ENCODE results near the gene CDK2. TPM values are rescaled to one million over a fixed set of nuclear protein-coding genes. Genes with fewer than 3 reads are reported as not detected.
A peak's percentile ranks its signal among the peaks of the same experiment; 100 is the strongest.

CDK2 gene
- total RNA-seq, 1 donor from 2014 or later, result 43.0 TPM

- peak overlapping the region; percentile 35 for H3K4me3 Mint-ChIP-seq (ENCODE audit: unreplicated experiment)
- no peak for DNase-seq (ENCODE audit: low spot score)
- H3K4me1 Mint-ChIP-seq (ENCODE audit: unreplicated experiment), result peaks cover 42% of the 10 kb centered on the region
- H3K27ac Mint-ChIP-seq (ENCODE audit: unreplicated experiment), result no peak overlapping the region
- no peaks in the 10 kb centered on the region for H3K9me3 Mint-ChIP-seq (ENCODE audit: unreplicated experiment)
- TF ChIP-seq, protein P1, sequence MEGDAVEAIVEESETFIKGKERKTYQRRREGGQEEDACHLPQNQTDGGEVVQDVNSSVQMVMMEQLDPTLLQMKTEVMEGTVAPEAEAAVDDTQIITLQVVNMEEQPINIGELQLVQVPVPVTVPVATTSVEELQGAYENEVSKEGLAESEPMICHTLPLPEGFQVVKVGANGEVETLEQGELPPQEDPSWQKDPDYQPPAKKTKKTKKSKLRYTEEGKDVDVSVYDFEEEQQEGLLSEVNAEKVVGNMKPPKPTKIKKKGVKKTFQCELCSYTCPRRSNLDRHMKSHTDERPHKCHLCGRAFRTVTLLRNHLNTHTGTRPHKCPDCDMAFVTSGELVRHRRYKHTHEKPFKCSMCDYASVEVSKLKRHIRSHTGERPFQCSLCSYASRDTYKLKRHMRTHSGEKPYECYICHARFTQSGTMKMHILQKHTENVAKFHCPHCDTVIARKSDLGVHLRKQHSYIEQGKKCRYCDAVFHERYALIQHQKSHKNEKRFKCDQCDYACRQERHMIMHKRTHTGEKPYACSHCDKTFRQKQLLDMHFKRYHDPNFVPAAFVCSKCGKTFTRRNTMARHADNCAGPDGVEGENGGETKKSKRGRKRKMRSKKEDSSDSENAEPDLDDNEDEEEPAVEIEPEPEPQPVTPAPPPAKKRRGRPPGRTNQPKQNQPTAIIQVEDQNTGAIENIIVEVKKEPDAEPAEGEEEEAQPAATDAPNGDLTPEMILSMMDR (IDR thresholded peaks at IDR 0.05; ENCODE audit: unreplicated experiment), result no peak
- peaks cover 16% of the 10 kb centered on the region for H3K27me3 Mint-ChIP-seq (ENCODE audit: unreplicated experiment)
- peaks cover 6% of the 10 kb centered on the region for H3K36me3 Mint-ChIP-seq (ENCODE audit: low read depth, unreplicated experiment)
Observed at GRCh38 chr12:55933169-55933798, 33.3 kb upstream of the CDK2 start.

DNA sequence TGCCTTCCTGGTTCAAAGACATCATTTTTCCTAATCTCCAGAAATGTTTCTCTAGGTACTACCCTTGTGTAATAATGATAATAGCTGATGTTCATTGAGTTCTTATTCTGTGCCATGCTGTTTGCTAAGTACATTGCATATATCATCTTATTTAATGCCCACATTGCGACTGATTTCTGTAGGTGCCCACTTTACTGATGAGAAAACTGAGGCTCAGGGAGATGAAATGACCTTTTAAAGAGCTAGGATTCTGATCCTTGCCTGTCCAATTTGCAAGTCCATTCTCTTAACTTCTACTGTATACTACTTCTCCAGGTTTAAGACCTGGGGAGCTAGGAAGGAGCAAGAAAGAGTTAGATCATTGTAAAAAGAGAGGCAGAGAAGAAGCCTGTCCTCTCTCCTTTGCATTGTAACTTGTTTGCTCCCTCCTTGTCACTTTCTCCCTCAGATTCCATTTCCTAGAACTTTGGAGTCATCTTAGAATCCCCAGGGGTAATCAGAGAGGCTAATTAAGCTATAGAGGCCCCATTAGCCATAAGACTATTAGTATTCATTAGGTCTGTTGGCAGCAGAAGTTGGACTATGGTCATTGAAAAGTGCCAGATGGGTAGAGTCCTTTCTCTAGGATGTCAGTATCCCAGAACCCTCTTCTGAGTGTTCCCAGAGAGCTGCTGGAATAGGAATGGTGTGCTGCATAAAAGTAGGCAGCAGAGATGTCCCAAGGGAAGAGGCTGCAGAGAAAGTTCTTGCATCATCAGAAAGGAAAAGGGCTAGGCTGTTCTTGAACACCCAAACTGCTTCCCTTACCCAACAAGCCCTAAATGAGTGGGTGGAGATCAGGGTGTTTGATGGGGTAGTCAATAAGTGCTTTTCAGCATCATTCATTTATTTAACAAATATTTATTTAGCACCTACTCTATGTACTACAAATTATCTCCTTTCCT, 32.6 kb upstream of the CDK2 start:
- H3K4me3 Mint-ChIP-seq (ENCODE audit: unreplicated experiment), result peak overlapping the region; percentile 35
- DNase-seq (ENCODE audit: low spot score), result no peak

GRCh38 chr12:55934773-55935172, 31.9 kb upstream of the CDK2 start:
- H3K4me3 Mint-ChIP-seq (ENCODE audit: unreplicated experiment), result peak overlapping the region; percentile 48
- no peak for DNase-seq (ENCODE audit: low spot score)
- no peaks in the 10 kb centered on the region for H3K9me3 Mint-ChIP-seq (ENCODE audit: unreplicated experiment)
- H3K4me1 Mint-ChIP-seq (ENCODE audit: unreplicated experiment), result peaks cover 34% of the 10 kb centered on the region
- H3K27me3 Mint-ChIP-seq (ENCODE audit: unreplicated experiment), result peaks cover 18% of the 10 kb centered on the region
- peaks cover 16% of the 10 kb centered on the region for H3K36me3 Mint-ChIP-seq (ENCODE audit: low read depth, unreplicated experiment)
- H3K27ac Mint-ChIP-seq (ENCODE audit: unreplicated experiment), result peak overlapping the region; percentile 49
- TF ChIP-seq, protein P1 (IDR thresholded peaks at IDR 0.05; ENCODE audit: unreplicated experiment), result no peak

More for the DNA sequence above, 32.6 kb upstream of the CDK2 start:
- TF ChIP-seq, protein P1 (IDR thresholded peaks at IDR 0.05; ENCODE audit: unreplicated experiment), result no peak
- Mint-ChIP-seq H3K9me3 (ENCODE audit: unreplicated experiment) (no peaks in the 10 kb centered on the region), H3K27ac (ENCODE audit: unreplicated experiment) (no peak overlapping the region), H3K4me1 (ENCODE audit: unreplicated experiment) (peaks cover 41% of the 10 kb centered on the region), H3K36me3 (ENCODE audit: low read depth, unreplicated experiment) (peaks cover 13% of the 10 kb centered on the region), H3K27me3 (ENCODE audit: unreplicated experiment) (peaks cover 16% of the 10 kb centered on the region)

- Mint-ChIP-seq H3K4me1 (ENCODE audit: unreplicated experiment) (peaks cover 32% of the 10 kb centered on the region), H3K27me3 (ENCODE audit: unreplicated experiment) (peaks cover 18% of the 10 kb centered on the region), H3K9me3 (ENCODE audit: unreplicated experiment) (no peaks in the 10 kb centered on the region), H3K4me3 (ENCODE audit: unreplicated experiment) (peak overlapping the region; percentile 74), H3K36me3 (ENCODE audit: low read depth, unreplicated experiment) (peaks cover 20% of the 10 kb centered on the region), H3K27ac (ENCODE audit: unreplicated experiment) (no peak overlapping the region)
- TF ChIP-seq, protein P1 (IDR thresholded peaks at IDR 0.05; ENCODE audit: unreplicated experiment), result no peak
- no peak for DNase-seq (ENCODE audit: low spot score)
Observed at GRCh38 chr12:55935738-55936151, 30.9 kb upstream of the CDK2 start.
